BLaER1 (cell line): ENCODE results near the gene MYO6.

Experiments used
- H3K27ac ChIP-seq: shearing (Covaris generic); formaldehyde crosslinking; 2 replicates; pipeline ENCODE4 v1.8.1; 2022
- H3K27me3 ChIP-seq: shearing (Covaris generic); formaldehyde crosslinking; 2 replicates; pipeline ENCODE4 v1.8.1; 2022
- H3K36me3 ChIP-seq: shearing (Covaris generic); formaldehyde crosslinking; 2 replicates; pipeline ENCODE4 v1.8.1; 2022
- H3K4me1 ChIP-seq: shearing (Covaris generic); formaldehyde crosslinking; 2 replicates; pipeline ENCODE4 v1.8.1; 2022
- H3K4me2 ChIP-seq: shearing (Covaris generic); formaldehyde crosslinking; 2 replicates; pipeline ENCODE4 v1.8.1; 2022
- H3K4me3 ChIP-seq: shearing (Covaris generic); formaldehyde crosslinking; 2 replicates; pipeline ENCODE4 v1.8.1; 2022
- H3K9ac ChIP-seq: shearing (Covaris generic); formaldehyde crosslinking; 2 replicates; pipeline ENCODE4 v1.8.1; 2022
- H3K9me3 ChIP-seq: shearing (Covaris generic); formaldehyde crosslinking; 2 replicates; pipeline ENCODE4 v1.8.1; 2022
- H4K20me1 ChIP-seq: shearing (Covaris generic); formaldehyde crosslinking; 2 replicates; pipeline ENCODE4 v1.8.1; 2022
- Cebpa-rat ChIP-seq: shearing (Covaris generic); IDR thresholded peaks from 2 replicates; pipeline ENCODE4 v1.8.1; 2022

The MYO6 gene

DNA sequence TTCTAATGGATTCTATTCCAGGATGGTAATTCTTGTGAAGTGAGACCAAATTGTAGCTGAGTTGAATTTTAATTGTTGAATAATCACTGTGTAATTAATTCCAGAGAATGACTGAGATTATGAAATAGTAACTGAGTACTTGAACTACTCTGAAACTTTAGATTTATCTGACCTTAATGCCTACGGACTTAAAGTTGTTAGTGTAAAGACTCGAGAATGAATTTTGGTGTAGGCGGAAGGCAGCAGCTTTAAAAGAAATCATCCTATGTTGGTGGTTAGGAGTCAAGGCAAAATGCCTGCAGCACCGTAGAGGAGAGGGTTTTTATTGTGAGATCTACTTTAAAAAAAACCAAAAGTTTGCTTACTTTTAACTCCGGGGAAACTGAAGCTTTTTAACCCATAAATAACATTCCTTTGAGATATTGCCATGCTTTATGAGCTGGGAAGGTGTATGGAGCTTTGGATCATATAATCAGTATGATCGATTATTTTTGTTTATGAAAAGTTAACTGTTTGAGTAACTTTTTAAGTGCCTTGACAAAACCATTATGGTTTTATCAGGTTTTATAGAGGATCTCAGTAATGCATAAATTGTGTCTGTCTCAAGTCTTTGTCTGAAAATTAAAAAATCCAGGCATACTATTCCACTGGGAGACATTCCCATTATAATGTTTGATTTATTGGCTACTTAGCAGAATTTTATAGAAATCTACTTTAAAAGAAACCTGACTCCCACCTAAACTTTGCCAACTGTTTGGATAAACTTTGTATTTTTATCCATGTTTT is 46.1 kb downstream of the MYO6 start:
- Histone ChIP-seq H3K36me3 (no peaks in the 10 kb centered on the region), H3K4me1 (no peaks in the 10 kb centered on the region), H3K4me2 (no peak overlapping the region), H4K20me1 (no peaks in the 10 kb centered on the region), H3K9ac (no peak overlapping the region), H3K9me3 (no peaks in the 10 kb centered on the region), H3K27me3 (no peaks in the 10 kb centered on the region), H3K27ac (no peak overlapping the region), H3K4me3 (no peak overlapping the region)
- TF ChIP-seq Cebpa-rat: no peak

DNA sequence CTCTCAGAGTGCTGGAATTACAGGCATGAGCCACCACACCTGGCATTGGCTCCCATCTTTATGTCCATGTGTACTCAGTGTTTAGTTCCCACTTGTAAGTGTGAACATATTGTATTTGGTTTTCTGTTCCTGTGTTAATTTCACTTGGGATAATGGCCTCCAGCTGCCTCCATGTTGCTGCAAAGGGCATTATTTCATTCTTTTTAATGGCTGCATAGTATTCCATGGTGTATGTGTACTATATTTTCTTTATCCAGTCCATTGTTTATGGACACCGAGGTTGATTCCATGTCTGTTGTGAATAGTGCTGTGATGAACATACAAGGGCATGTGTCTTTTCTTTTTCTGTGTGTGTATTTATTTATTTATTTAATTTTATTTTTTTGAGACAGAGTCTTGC is 47.7 kb downstream of the MYO6 start:
- H4K20me1 ChIP-seq: no peaks in the 10 kb centered on the region
- no peak for TF ChIP-seq Cebpa-rat
- no peak overlapping the region for H3K27ac ChIP-seq
- no peaks in the 10 kb centered on the region for H3K9me3 ChIP-seq
- no peaks in the 10 kb centered on the region for H3K4me1 ChIP-seq
- H3K4me2 ChIP-seq: no peak overlapping the region
- no peak overlapping the region for H3K9ac ChIP-seq
- H3K4me3 ChIP-seq: no peak overlapping the region
- H3K27me3 ChIP-seq: no peaks in the 10 kb centered on the region
- no peaks in the 10 kb centered on the region for H3K36me3 ChIP-seq

DNA sequence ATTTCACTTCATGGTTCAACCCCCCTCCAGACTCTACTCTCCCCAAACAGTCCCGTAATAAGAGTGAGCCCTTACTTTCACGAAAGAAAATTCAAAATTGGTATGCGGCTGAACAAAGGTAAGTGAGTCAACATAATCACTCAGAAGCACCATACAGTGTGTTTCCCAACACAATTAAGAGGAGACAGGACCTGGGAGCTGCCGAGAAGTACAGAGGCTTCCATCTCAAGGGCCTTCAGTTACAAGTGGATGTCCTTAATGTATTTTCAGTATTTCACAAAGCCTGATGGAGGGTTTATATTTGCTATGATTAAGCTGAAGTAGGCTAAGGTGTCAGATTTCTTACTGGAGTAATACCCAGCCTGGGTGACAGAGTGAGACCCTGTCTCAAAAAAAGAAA is 51.1 kb downstream of the MYO6 start:
- Histone ChIP-seq H3K36me3 (no peaks in the 10 kb centered on the region), H3K4me3 (no peak overlapping the region), H3K4me2 (no peak overlapping the region), H3K9ac (no peak overlapping the region), H3K27ac (no peak overlapping the region), H4K20me1 (no peaks in the 10 kb centered on the region), H3K27me3 (no peaks in the 10 kb centered on the region), H3K4me1 (no peaks in the 10 kb centered on the region), H3K9me3 (no peaks in the 10 kb centered on the region)
- TF ChIP-seq Cebpa-rat: no peak

DNA sequence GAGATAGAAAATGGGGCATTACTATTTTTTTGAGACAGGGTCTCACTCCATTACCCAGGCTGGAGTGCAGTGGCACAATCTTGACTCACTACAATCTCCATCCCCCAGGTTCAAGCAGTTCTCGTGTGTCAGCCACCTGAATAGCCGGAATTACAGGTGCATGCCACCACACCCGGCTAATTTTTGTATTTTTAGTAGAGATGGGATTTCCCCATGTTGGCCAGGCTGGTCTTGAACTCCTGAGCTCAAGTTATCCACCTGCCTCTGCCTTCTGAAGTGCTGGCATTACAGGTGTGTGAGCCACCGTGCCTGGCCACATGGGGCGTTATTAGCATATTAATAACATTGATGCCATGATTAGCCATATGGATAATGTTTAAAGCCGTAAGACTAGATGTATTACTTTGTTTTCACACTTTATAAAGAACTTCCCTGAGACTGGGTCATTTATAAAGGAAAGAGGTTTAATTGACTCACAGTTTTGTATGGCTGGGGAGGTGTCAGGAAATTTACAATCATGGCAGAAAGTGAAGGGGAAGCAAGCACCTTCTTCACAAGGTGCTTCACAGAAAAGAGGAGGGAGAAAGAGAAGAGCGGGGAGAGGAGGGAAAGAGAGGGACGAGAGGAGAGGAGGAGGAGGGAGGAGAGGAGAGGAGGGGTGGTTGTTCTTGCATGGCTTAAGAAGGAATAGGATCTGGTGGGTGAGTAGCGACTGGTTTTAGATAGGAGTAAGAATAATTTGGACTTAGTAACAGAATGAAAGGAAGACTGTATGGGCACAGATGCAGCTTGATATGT is 51.9 kb downstream of the MYO6 start:
- Histone ChIP-seq H3K9ac (no peak overlapping the region), H3K36me3 (no peaks in the 10 kb centered on the region), H3K27me3 (no peaks in the 10 kb centered on the region), H3K4me1 (no peaks in the 10 kb centered on the region), H3K27ac (no peak overlapping the region), H3K4me2 (no peak overlapping the region), H3K4me3 (no peak overlapping the region), H3K9me3 (no peaks in the 10 kb centered on the region), H4K20me1 (no peaks in the 10 kb centered on the region)
- TF ChIP-seq Cebpa-rat: no peak

DNA sequence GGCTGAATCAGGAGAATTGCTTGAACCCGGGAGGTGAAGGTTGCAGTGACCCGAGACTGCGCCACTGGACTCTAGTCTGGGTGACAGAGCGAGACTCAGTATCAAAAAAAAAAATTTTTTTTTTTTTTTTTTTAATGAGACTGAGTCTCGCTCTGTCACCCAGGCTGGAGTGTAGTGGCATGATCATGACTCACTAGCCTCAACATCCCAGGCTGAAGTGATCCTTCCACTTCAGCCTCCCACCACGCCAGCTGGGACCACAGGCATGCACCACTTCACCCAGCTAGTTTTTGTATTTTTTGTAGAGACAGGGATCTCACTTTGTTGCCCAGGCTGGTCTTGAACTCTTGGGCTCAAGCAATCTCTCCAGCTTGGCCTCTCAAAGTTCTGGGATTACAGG is 53.3 kb downstream of the MYO6 start:
- no peak for TF ChIP-seq Cebpa-rat
- no peak overlapping the region for H3K27ac ChIP-seq
- no peak overlapping the region for H3K4me2 ChIP-seq

DNA sequence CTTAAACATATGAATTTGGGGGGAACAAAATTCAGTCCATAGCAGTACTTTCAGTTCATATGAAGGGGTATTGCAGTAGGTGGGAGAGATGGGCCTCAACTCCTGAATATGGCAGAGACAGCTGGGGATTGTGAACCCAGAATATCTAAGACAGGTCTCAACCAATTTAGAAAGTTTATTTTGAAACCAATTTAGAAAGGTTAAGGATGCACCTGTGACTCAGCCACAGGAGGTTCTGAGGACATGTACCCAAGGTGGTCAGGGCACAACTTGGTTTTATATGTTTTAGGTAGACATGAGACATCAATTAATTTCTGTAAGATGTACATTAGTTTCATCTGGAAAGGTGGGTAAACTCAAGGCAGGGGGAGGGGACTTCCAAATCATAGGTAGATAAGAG is 59.5 kb downstream of the MYO6 start:
- H3K4me1 ChIP-seq: no peaks in the 10 kb centered on the region
- no peak overlapping the region for H3K4me3 ChIP-seq
- H3K27ac ChIP-seq: no peak overlapping the region
- H3K36me3 ChIP-seq: no peaks in the 10 kb centered on the region
- no peaks in the 10 kb centered on the region for H3K9me3 ChIP-seq
- TF ChIP-seq Cebpa-rat: no peak
- H3K27me3 ChIP-seq: no peaks in the 10 kb centered on the region
- H4K20me1 ChIP-seq: no peaks in the 10 kb centered on the region
- H3K9ac ChIP-seq: no peak overlapping the region
- H3K4me2 ChIP-seq: no peak overlapping the region

More for the DNA sequence above, 53.3 kb downstream of the MYO6 start:
- no peaks in the 10 kb centered on the region for H4K20me1 ChIP-seq
- no peak overlapping the region for H3K9ac ChIP-seq
- no peaks in the 10 kb centered on the region for H3K27me3 ChIP-seq
- H3K4me3 ChIP-seq: no peak overlapping the region
- H3K9me3 ChIP-seq: no peaks in the 10 kb centered on the region
- H3K36me3 ChIP-seq: no peaks in the 10 kb centered on the region
- H3K4me1 ChIP-seq: no peaks in the 10 kb centered on the region

DNA sequence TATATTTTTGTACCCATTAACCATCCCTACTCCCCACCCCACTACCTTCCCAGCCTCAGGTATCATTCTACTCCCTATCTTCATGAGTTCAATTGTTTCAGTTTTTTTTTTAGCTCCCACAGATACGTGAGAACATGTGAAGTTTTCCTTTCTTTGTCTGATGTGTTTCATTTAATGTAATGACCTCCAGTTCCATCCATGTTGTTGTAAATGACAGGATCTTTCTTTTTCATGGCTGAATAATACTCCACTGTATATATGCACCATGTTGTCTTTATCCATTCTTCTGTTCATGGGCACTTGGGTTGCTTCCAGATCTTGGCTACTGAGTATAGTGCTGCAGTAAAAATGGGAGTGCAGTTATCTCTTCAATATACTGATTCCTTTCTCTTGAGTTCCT is 63.5 kb downstream of the MYO6 start:
- Histone ChIP-seq H3K27me3 (no peaks in the 10 kb centered on the region), H4K20me1 (no peaks in the 10 kb centered on the region), H3K9ac (no peak overlapping the region), H3K36me3 (no peaks in the 10 kb centered on the region), H3K27ac (no peak overlapping the region), H3K9me3 (no peaks in the 10 kb centered on the region), H3K4me1 (no peaks in the 10 kb centered on the region), H3K4me2 (no peak overlapping the region), H3K4me3 (no peak overlapping the region)
- no peak for TF ChIP-seq Cebpa-rat

DNA sequence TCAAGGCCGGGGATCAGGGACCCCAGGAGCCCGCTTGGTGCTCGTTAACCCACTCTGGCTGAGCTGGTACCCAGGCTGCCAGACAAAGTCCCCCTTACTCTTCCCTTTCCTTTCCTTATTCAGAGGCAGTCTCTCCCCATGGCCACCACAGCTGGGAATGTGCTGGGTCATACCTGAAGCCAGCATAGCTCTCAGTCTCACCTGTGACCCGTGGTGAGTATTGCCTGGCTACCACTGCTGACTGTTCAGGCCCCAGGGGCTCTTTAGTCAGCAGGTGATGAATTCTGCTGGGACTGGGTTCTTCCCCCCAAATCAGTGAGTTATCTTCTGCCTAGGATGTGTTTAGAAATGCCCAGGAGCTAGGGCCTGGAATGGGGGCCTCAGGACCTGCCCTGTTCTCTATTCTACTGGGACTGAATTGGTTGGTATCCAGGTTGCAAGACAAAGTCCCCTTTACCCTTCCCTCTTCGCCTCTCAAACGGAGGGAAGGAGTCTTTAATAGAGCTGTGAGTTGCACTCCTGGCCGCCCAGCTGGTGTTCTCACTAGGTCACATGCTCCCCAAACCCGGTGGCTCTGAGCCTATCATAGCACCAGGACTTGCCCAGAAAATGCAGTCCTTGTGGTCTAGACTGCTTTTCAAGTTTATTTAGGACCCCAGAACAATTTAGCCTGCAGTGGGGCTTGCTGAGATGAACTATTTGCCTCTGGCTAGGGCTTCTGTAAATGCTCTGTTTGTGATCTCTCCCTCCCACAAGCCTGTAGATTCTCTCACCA is 64.6 kb downstream of the MYO6 start:
- H3K9ac ChIP-seq: no peak overlapping the region
- H3K4me3 ChIP-seq: no peak overlapping the region
- no peaks in the 10 kb centered on the region for H3K9me3 ChIP-seq
- no peaks in the 10 kb centered on the region for H3K4me1 ChIP-seq
- no peak overlapping the region for H3K27ac ChIP-seq
- H4K20me1 ChIP-seq: no peaks in the 10 kb centered on the region
- H3K36me3 ChIP-seq: no peaks in the 10 kb centered on the region
- H3K4me2 ChIP-seq: no peak overlapping the region
- no peak for TF ChIP-seq Cebpa-rat
- H3K27me3 ChIP-seq: no peaks in the 10 kb centered on the region

DNA sequence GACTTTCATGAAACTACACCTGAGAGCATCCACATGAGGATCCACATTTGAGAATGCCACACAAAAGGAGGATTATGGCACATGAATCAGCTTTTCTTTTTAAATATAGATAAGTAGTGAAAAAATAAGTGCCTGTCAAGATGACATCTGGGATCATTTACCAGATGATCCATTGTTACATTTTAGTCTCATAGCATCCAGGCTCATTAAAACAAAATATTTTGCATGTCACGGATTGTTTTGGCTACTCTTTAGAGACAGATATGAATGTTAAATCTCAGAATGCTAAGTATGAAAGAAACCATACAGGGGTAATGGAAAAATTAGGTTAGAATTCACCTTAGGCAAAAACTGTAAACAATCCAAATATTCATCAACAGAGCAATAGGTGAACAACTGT is 66.7 kb downstream of the MYO6 start:
- Histone ChIP-seq H3K4me2 (no peak overlapping the region), H4K20me1 (no peaks in the 10 kb centered on the region), H3K27me3 (no peaks in the 10 kb centered on the region), H3K4me1 (no peaks in the 10 kb centered on the region), H3K9ac (no peak overlapping the region), H3K36me3 (no peaks in the 10 kb centered on the region), H3K4me3 (no peak overlapping the region), H3K9me3 (no peaks in the 10 kb centered on the region), H3K27ac (no peak overlapping the region)
- TF ChIP-seq Cebpa-rat: no peak
